DMS153 treated with DMSO at 0.1 percent for 48 hours (cell line): ENCODE data around the gene MYO3A.

Experiments
- DNase-seq: peaks from one replicate; lab custom pipeline; 2025; ENCODE audit not compliant: unreplicated experiment; lab: John Stamatoyannopoulos, UW

Gene MYO3A

GRCh38 chr10:25933653-25934608, at the start of gene MYO3A:
Gene MYO3A (plus strand): TSS chr10:25934229. CDS start chr10:25952111, 17,882 bp downstream.
- DNase-seq, result no peak

GRCh38 chr10:25888627-25889026, 45.4 kb upstream of the MYO3A start:
- DNase-seq, result no peak

- no peak for DNase-seq
Observed at GRCh38 chr10:25890995-25891394, 43.0 kb upstream of the MYO3A start.

GRCh38 chr10:25895856-25896255, 38.2 kb upstream of the MYO3A start:
- DNase-seq, result no peak

GRCh38 chr10:25896421-25896820, 37.6 kb upstream of the MYO3A start:
- DNase-seq, result no peak

GRCh38 chr10:25899304-25899703, 34.7 kb upstream of the MYO3A start:
- no peak for DNase-seq

- no peak for DNase-seq
Observed at GRCh38 chr10:25901199-25901598, 32.8 kb upstream of the MYO3A start.

- DNase-seq, result no peak
Observed at GRCh38 chr10:25902002-25902401, 32.0 kb upstream of the MYO3A start.

- DNase-seq, result no peak
Observed at GRCh38 chr10:25907261-25907660, 26.8 kb upstream of the MYO3A start.

- no peak for DNase-seq
Observed at GRCh38 chr10:25912866-25913265, 21.2 kb upstream of the MYO3A start.

- no peak for DNase-seq
Observed at GRCh38 chr10:25914776-25915175, 19.3 kb upstream of the MYO3A start.

GRCh38 chr10:25934621-25935139, 651 bp downstream of the MYO3A start:
- peak; percentile 20 for DNase-seq

- DNase-seq, result no peak
Observed at GRCh38 chr10:25938405-25938804, 4.4 kb downstream of the MYO3A start.

GRCh38 chr10:25944771-25945170, 10.7 kb downstream of the MYO3A start:
- DNase-seq, result no peak

- DNase-seq, result no peak
Observed at GRCh38 chr10:25952857-25953256, 18.8 kb downstream of the MYO3A start.

GRCh38 chr10:25954851-25955250, 20.8 kb downstream of the MYO3A start:
- no peak for DNase-seq

- no peak for DNase-seq
Observed at GRCh38 chr10:25959540-25960232, 25.7 kb downstream of the MYO3A start.

GRCh38 chr10:25965584-25965983, 31.6 kb downstream of the MYO3A start:
- DNase-seq, result no peak

- no peak for DNase-seq
Observed at GRCh38 chr10:25966844-25967243, 32.8 kb downstream of the MYO3A start.

GRCh38 chr10:25972631-25973030, 38.6 kb downstream of the MYO3A start:
- no peak for DNase-seq

GRCh38 chr10:25974897-25975459, 40.9 kb downstream of the MYO3A start:
- no peak for DNase-seq

GRCh38 chr10:25978771-25979170, 44.7 kb downstream of the MYO3A start:
- no peak for DNase-seq
